Hepatocyte (in vitro differentiated cells): ENCODE results near the gene NXPH4. TPM values are rescaled to one million over a fixed set of nuclear protein-coding genes. Genes with fewer than 3 reads are reported as not detected.

ENCODE experiments used
- DNase-seq: peaks from one replicate; pipeline ENCODE4 v3.0.0-alpha.2; 2016; ENCODE audit warnings: low spot score
- H2AFZ ChIP-seq: fragments of 200-600 bp; sonication (generic); 2 replicates; pipeline ENCODE4 v1.6.0; 2016; ENCODE audit warnings: antibody characterized with exemption, mild to moderate bottlenecking
- H3K27ac ChIP-seq: fragments of 200-600 bp; sonication (generic); 2 replicates; pipeline ENCODE4 v1.5.1; 2016; ENCODE audit warnings: mild to moderate bottlenecking
- H3K27me3 ChIP-seq: fragments of 200-600 bp; sonication (generic); 2 replicates; pipeline ENCODE4 v1.6.1; 2016
- H3K36me3 ChIP-seq: fragments of 200-600 bp; sonication (generic); replicated peaks from 2 replicates; pipeline ENCODE4 v1.5.1; 2016; ENCODE audit warnings: low read depth; ENCODE audit not compliant: insufficient read depth
- H3K4me1 ChIP-seq: fragments of 200-600 bp; sonication (generic); 2 replicates; pipeline ENCODE4 v1.5.1; 2016; ENCODE audit warnings: mild to moderate bottlenecking, moderate library complexity; ENCODE audit not compliant: insufficient read depth
- H3K4me2 ChIP-seq: fragments of 200-600 bp; sonication (generic); 2 replicates; pipeline ENCODE4 v1.6.0; 2016
- H3K4me3 ChIP-seq: fragments of 200-600 bp; sonication (generic); 2 replicates; pipeline ENCODE4 v1.5.1; 2016; ENCODE audit warnings: mild to moderate bottlenecking
- H3K79me2 ChIP-seq: fragments of 200-600 bp; sonication (generic); 2 replicates; pipeline ENCODE4 v1.6.0; 2017; ENCODE audit warnings: mild to moderate bottlenecking
- H3K9me2 ChIP-seq: fragments of 200-600 bp; sonication (generic); replicated peaks from 2 replicates; pipeline ENCODE4 v1.6.0; 2017; ENCODE audit warnings: mild to moderate bottlenecking; ENCODE audit not compliant: insufficient read depth
- H3K9me3 ChIP-seq: fragments of 200-600 bp; sonication (generic); 2 replicates; pipeline ENCODE4 v1.5.1; 2016; ENCODE audit warnings: low read depth, mild to moderate bottlenecking
- H4K20me1 ChIP-seq: fragments of 200-600 bp; sonication (generic); 2 replicates; pipeline ENCODE4 v1.6.0; 2016; ENCODE audit warnings: mild to moderate bottlenecking; ENCODE audit not compliant: insufficient read depth, poor library complexity, severe bottlenecking
- CTCF ChIP-seq: fragments of 200-600 bp; sonication (generic); IDR thresholded peaks from 2 replicates; pipeline ENCODE4 v1.5.1; 2016; ENCODE audit warnings: antibody characterized with exemption, mild to moderate bottlenecking; ENCODE audit not compliant: poor library complexity
- EZH2 ChIP-seq: fragments of 200-600 bp; sonication (generic); IDR thresholded peaks from 2 replicates; pipeline ENCODE4 v1.6.1; 2016; ENCODE audit warnings: antibody characterized with exemption, mild to moderate bottlenecking, borderline replicate concordance
- EZH2phosphoT487 ChIP-seq: fragments of 200-600 bp; sonication (generic); IDR thresholded peaks from one replicate; pipeline ENCODE4 v1.6.1; 2018; ENCODE audit warnings: antibody characterized with exemption, mild to moderate bottlenecking, low read depth, moderate library complexity; ENCODE audit not compliant: unreplicated experiment, severe bottlenecking
- whole genome bisulfite sequencing: methylation state at CpG from one replicate; pipeline ENCODE4 v1.1.6; 2016; ENCODE audit warnings: low lambda C conversion rate; ENCODE audit errors: missing lambda C conversion rate; 5-methylcytosine and 5-hydroxymethylcytosine counted together
- polyA plus RNA-seq: library from polyadenylated mRNA; unstranded; fragments of >200 nt; fragmentation: Nextera tagmentation; extraction: Ambion mirVana; gene quantifications from 2 replicates; pipeline ENCODE4 v1.2.1, GENCODE V29; 2016
- total RNA-seq: library from RNA; depleted of rRNA; stranded (reverse); fragments of >200 nt; gene quantifications from 2 replicates; pipeline ENCODE4 v1.2.3, GENCODE V29; 2014

The NXPH4 gene
- total and polyA plus RNA-seq, 2 experiments from 2014 or later = 1.1 to 3.3 TPM

- Histone ChIP-seq H3K27me3 (no peaks in the 10 kb centered on the region), H3K36me3 (no peaks in the 10 kb centered on the region), H3K4me1 (no peaks in the 10 kb centered on the region), H3K4me2 (no peak overlapping the region), H3K79me2 (no peaks in the 10 kb centered on the region), H2AFZ (no peak overlapping the region), H3K4me3 (no peak overlapping the region), H3K9me2 (no peaks in the 10 kb centered on the region), H3K27ac (no peak overlapping the region), H4K20me1 (no peaks in the 10 kb centered on the region), H3K9me3 (no peaks in the 10 kb centered on the region)
- TF ChIP-seq EZH2 (no peak), EZH2phosphoT487 (no peak), CTCF (no peak)
- WGBS = 95% methylated on average over 20 of the region's 22 CpGs
- DNase-seq = no peak
Observed at GRCh38 chr12:57208631-57209282, 7.8 kb upstream of the NXPH4 start.

GRCh38 chr12:57209916-57210315 is 6.7 kb upstream of the NXPH4 start:
- Histone ChIP-seq H2AFZ (no peak overlapping the region), H3K4me1 (peaks cover 4% of the 10 kb centered on the region), H3K27ac (no peak overlapping the region), H4K20me1 (no peaks in the 10 kb centered on the region), H3K4me3 (no peak overlapping the region), H3K4me2 (no peak overlapping the region), H3K9me3 (no peaks in the 10 kb centered on the region), H3K36me3 (no peaks in the 10 kb centered on the region), H3K27me3 (peaks cover 5% of the 10 kb centered on the region), H3K79me2 (no peaks in the 10 kb centered on the region), H3K9me2 (no peaks in the 10 kb centered on the region)
- WGBS = 97% methylated on average over 6 of the region's 8 CpGs
- no peak for DNase-seq
- TF ChIP-seq EZH2phosphoT487 = no peak
- TF ChIP-seq CTCF = no peak
- no peak for TF ChIP-seq EZH2

- Histone ChIP-seq H3K4me1 (peaks cover 4% of the 10 kb centered on the region), H3K27ac (no peak overlapping the region), H2AFZ (no peak overlapping the region), H3K9me3 (no peaks in the 10 kb centered on the region), H3K27me3 (peaks cover 10% of the 10 kb centered on the region), H3K4me3 (no peak overlapping the region), H4K20me1 (no peaks in the 10 kb centered on the region), H3K79me2 (no peaks in the 10 kb centered on the region), H3K4me2 (no peak overlapping the region), H3K9me2 (no peaks in the 10 kb centered on the region), H3K36me3 (no peaks in the 10 kb centered on the region)
- WGBS = 94% methylated on average over 11 of the region's 15 CpGs
- DNase-seq = no peak
- TF ChIP-seq CTCF = no peak
- no peak for TF ChIP-seq EZH2phosphoT487
- TF ChIP-seq EZH2 = no peak
Observed at GRCh38 chr12:57210461-57210860, 6.1 kb upstream of the NXPH4 start.
